Prostate gland (tissue), 2 donors: Measurements from ENCODE around the gene SPATA3.

Experiments used
- CTCF ChIP-seq, 4 experiments: fragments of 200-600 bp in 2 of 4; fragments of 450-650 bp in 2 of 4; sonication (generic) in 2 of 4; IDR thresholded peaks; 1 replicate in 3 of 4; 2 replicates in 1 of 4; pipeline ENCODE4 v1.5.1; 2016 to 2019; ENCODE audit warnings: antibody characterized with exemption in 4 of 4, mild to moderate bottlenecking in 2 of 4, moderate library complexity in 2 of 4
- POLR2A ChIP-seq: fragments of 450-650 bp; IDR thresholded peaks from one replicate; pipeline ENCODE4 v1.6.1; 2016; ENCODE audit warnings: antibody characterized with exemption, mild to moderate bottlenecking
- POLR2AphosphoS5 ChIP-seq: sonication (generic); formaldehyde crosslinking; IDR thresholded peaks from one replicate; pipeline ENCODE4 v1.6.1; 2017; ENCODE audit warnings: antibody characterized with exemption

- TF ChIP-seq CTCF (IDR thresholded peaks at IDR 0.05) (no peak), POLR2AphosphoS5 (no peak), POLR2A (no peak)
These were observed 5.1 kb upstream of the SPATA3 start for GRCh38 chr2:230990899-230991150.
